HL-60 (cell line): ENCODE results near the gene CLDND1.

Source experiments
- DNase-seq, 2 experiments: peaks; one replicate each; pipeline ENCODE4 v3.0.0-alpha.2; 2010 to 2020; ENCODE audit warnings: low read depth in 1 of 2, low spot score in 1 of 2
- H3K27ac ChIP-seq: fragments of 250-450 bp; sonication (Bioruptor Pico); replicated peaks from 2 replicates; pipeline ENCODE4 v1.5.1; 2020; ENCODE audit warnings: mild to moderate bottlenecking, moderate library complexity
- H3K27me3 ChIP-seq: fragments of 250-450 bp; sonication (Bioruptor Pico); 2 replicates; pipeline ENCODE4 v1.5.1; 2021; ENCODE audit warnings: mild to moderate bottlenecking, moderate library complexity; ENCODE audit not compliant: insufficient read depth, poor library complexity, severe bottlenecking
- H3K4me3 ChIP-seq: replicated peaks from 2 replicates; pipeline ENCODE4 v1.5.1; 2011; ENCODE audit warnings: mild to moderate bottlenecking, control low read depth, low read length; ENCODE audit not compliant: insufficient read depth
- GABPA ChIP-seq: IDR thresholded peaks from 2 replicates; pipeline ENCODE4 v1.6.1; 2012; ENCODE audit warnings: low read depth
- POLR2AphosphoS5 ChIP-seq: IDR thresholded peaks from 2 replicates; pipeline ENCODE4 v1.6.1; 2012; ENCODE audit warnings: low read depth
- SPI1 ChIP-seq: IDR thresholded peaks from 2 replicates; pipeline ENCODE4 v1.6.1; 2012; ENCODE audit warnings: low read depth, mild to moderate bottlenecking, borderline replicate concordance
- TF ChIP-seq, protein P1 (sequence below): IDR thresholded peaks from one replicate; pipeline ENCODE4 v1.5.1; 2011; ENCODE audit warnings: low read length, control low read depth, inconsistent platforms; ENCODE audit not compliant: insufficient read depth
- TF ChIP-seq, protein P2 (sequence below): IDR thresholded peaks from 2 replicates; pipeline ENCODE4 v1.6.1; 2012; ENCODE audit warnings: low read depth; ENCODE audit not compliant: insufficient replicate concordance

CLDND1 gene

DNA sequence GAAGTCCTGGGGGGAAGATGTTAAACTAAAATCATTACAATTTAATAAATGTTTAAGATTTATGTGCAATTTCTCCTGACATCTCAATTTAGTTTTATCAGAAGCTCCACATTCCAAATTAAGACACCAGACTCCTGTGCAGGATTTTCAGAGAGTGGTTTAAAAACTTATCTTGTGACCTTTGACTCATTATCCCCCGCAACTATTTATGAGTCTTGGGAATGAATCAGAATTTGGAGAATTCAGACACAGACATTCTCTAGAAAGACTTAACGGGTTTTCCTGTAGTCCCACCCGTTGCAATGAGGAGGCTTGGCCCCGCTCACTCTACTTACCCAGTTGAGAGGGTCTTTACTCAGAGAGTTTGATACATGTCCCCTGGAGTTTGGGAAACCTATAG lies 18.2 kb downstream of the CLDND1 start:
- DNase-seq = no peak
- Histone ChIP-seq H3K4me3 (no peak overlapping the region), H3K27ac (no peak overlapping the region), H3K27me3 (no peaks in the 10 kb centered on the region)
- TF ChIP-seq, protein P1, sequence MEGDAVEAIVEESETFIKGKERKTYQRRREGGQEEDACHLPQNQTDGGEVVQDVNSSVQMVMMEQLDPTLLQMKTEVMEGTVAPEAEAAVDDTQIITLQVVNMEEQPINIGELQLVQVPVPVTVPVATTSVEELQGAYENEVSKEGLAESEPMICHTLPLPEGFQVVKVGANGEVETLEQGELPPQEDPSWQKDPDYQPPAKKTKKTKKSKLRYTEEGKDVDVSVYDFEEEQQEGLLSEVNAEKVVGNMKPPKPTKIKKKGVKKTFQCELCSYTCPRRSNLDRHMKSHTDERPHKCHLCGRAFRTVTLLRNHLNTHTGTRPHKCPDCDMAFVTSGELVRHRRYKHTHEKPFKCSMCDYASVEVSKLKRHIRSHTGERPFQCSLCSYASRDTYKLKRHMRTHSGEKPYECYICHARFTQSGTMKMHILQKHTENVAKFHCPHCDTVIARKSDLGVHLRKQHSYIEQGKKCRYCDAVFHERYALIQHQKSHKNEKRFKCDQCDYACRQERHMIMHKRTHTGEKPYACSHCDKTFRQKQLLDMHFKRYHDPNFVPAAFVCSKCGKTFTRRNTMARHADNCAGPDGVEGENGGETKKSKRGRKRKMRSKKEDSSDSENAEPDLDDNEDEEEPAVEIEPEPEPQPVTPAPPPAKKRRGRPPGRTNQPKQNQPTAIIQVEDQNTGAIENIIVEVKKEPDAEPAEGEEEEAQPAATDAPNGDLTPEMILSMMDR = no peak
- no peak for TF ChIP-seq GABPA
- TF ChIP-seq SPI1 = no peak
- TF ChIP-seq, protein P2, sequence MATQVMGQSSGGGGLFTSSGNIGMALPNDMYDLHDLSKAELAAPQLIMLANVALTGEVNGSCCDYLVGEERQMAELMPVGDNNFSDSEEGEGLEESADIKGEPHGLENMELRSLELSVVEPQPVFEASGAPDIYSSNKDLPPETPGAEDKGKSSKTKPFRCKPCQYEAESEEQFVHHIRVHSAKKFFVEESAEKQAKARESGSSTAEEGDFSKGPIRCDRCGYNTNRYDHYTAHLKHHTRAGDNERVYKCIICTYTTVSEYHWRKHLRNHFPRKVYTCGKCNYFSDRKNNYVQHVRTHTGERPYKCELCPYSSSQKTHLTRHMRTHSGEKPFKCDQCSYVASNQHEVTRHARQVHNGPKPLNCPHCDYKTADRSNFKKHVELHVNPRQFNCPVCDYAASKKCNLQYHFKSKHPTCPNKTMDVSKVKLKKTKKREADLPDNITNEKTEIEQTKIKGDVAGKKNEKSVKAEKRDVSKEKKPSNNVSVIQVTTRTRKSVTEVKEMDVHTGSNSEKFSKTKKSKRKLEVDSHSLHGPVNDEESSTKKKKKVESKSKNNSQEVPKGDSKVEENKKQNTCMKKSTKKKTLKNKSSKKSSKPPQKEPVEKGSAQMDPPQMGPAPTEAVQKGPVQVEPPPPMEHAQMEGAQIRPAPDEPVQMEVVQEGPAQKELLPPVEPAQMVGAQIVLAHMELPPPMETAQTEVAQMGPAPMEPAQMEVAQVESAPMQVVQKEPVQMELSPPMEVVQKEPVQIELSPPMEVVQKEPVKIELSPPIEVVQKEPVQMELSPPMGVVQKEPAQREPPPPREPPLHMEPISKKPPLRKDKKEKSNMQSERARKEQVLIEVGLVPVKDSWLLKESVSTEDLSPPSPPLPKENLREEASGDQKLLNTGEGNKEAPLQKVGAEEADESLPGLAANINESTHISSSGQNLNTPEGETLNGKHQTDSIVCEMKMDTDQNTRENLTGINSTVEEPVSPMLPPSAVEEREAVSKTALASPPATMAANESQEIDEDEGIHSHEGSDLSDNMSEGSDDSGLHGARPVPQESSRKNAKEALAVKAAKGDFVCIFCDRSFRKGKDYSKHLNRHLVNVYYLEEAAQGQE = no peak
- TF ChIP-seq POLR2AphosphoS5 = no peak

DNA sequence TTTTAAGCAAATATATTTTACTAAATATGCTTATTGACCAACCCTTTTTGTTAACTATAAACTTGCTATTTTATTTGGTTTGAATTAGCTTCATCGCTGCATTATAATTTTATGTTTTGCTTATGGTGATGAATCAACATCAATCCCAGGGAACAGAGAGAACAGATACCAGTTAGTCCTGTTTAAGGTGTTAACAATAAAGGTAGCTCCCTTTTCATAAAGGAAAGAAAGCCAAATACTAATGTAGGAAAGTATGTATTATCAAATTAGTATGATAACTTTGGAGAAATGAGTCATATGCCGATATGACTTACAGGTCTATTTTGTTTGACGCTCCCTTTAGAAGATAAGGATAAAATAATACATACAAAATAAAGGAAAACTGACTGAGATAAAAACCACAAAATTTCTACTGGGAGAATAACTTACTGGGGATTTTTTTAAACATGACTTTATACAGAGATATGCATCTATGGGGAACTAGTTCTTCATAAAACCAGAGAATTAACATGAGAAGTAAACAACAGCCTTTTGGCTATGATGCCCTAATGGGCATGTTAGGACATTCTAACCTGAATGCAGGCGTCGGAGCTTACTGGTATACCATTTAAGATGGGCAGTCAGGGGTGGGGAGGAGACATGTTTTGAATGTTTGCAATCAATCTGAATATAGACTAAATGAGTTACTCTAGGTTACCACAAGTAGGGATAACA lies 20.7 kb downstream of the CLDND1 start:
- no peaks in the 10 kb centered on the region for H3K27me3 ChIP-seq
- no peak overlapping the region for H3K27ac ChIP-seq
- no peak overlapping the region for H3K4me3 ChIP-seq
- DNase-seq = no peak
- TF ChIP-seq, protein P1 = no peak
- TF ChIP-seq, protein P2 = no peak
- TF ChIP-seq SPI1 (no peak), GABPA (no peak), POLR2AphosphoS5 (no peak)

DNA sequence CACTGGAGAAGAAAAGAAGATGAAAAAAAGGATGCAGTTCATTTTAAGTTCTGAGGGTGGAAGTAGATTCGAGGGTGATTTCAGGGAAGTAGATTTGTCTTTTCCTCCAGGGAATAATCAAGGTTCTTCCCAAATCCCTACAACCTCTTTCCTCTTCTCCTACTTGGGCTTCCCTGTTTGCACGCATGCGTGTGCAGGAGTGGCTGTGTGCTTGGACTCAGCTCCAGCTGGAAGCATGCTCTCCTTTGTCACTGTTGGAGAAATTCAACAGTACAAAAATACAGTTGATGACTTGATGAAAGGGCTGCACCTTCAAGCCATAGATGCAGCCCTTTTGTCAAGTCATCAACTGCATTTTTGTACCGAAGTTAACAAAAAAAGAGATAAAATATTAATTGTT lies 21.4 kb downstream of the CLDND1 start:
- TF ChIP-seq SPI1 = no peak
- TF ChIP-seq, protein P2 = no peak
- no peak for TF ChIP-seq GABPA
- TF ChIP-seq, protein P1 = no peak
- no peak for TF ChIP-seq POLR2AphosphoS5
- no peak for DNase-seq
- Histone ChIP-seq H3K27me3 (no peaks in the 10 kb centered on the region), H3K27ac (no peak overlapping the region), H3K4me3 (no peak overlapping the region)
